Ectodermal cell (in vitro differentiated cells): ENCODE data around the gene SPIN1.

ENCODE experiments used
- H3K27ac ChIP-seq: 2 replicates; pipeline ENCODE4 v1.7.0; 2013; ENCODE audit warnings: mild to moderate bottlenecking, low read depth, low read length; ENCODE audit not compliant: insufficient read depth, poor library complexity, severe bottlenecking
- H3K27me3 ChIP-seq: 2 replicates; pipeline ENCODE4 v1.7.0; 2013; ENCODE audit warnings: mild to moderate bottlenecking, low read length; ENCODE audit not compliant: insufficient read depth, control insufficient read depth, poor library complexity, severe bottlenecking
- H3K36me3 ChIP-seq: one replicate; pipeline ENCODE4 v1.7.0; 2013; ENCODE audit warnings: low read length; ENCODE audit not compliant: control insufficient read depth, insufficient read depth
- H3K4me1 ChIP-seq: one replicate; pipeline ENCODE4 v1.7.0; 2013; ENCODE audit warnings: low read length; ENCODE audit not compliant: control insufficient read depth, insufficient read depth
- H3K4me3 ChIP-seq: 2 replicates; pipeline ENCODE4 v1.7.0; 2013; ENCODE audit warnings: low read depth, low read length, control low read depth; ENCODE audit not compliant: insufficient read depth
- H3K9me3 ChIP-seq: 2 replicates; pipeline ENCODE4 v1.7.0; 2013; ENCODE audit warnings: mild to moderate bottlenecking, low read length, moderate library complexity; ENCODE audit not compliant: control insufficient read depth
- WGBS, 2 experiments: methylation state at CpG; one replicate each; pipeline ENCODE4 v1.1.7; 2013; ENCODE audit warnings: missing lambda C conversion rate in 2 of 2; 5-methylcytosine and 5-hydroxymethylcytosine counted together

SPIN1 gene

GRCh38 chr9:88488166-88488565 is 99.9 kb downstream of the SPIN1 start:
- Histone ChIP-seq H3K27ac (no peak overlapping the region), H3K27me3 (no peaks in the 10 kb centered on the region), H3K36me3 (no peaks in the 10 kb centered on the region), H3K9me3 (no peaks in the 10 kb centered on the region), H3K4me3 (no peak overlapping the region), H3K4me1 (no peaks in the 10 kb centered on the region)
- 90 to 94% methylated on average over 4 of the region's 4 CpGs for WGBS, 2 experiments

DNA sequence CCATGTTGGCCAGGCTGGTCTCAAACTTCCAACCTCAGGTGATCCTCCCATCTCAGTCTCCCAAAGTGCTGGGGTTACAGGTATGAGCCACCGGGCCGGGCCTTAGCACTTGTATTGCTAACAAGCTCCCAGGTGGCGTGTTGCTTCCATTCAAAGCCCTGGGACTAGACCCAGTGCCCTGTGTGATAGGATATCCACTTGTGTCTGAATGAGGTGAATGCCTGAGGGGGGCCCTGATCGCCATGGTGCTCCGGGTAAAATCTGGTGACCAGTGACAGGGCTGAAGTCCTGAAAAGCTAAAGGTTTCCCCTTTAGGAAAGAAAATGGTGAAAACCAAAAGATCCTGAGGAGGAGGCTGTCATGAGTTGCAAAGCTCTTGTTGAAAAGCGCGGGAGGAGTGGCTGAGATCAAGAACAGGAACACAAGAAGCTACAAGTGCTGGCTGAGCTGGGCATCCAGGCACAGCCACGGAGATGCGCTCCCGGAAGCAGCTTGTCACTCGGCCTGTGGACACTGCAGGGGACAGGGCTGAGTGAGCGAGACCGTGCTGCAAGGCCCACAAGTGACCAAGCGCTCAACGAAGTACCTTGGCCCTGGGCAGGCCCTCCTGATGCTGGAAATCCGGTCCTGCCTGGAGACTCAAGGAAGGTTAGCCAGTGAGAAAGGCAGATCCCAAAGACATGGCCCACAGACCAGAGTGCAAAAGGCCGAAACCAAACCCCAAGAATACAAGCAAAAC is 106.9 kb downstream of the SPIN1 start:
- Histone ChIP-seq H3K9me3 (no peaks in the 10 kb centered on the region), H3K27me3 (no peaks in the 10 kb centered on the region), H3K36me3 (no peaks in the 10 kb centered on the region), H3K4me1 (no peaks in the 10 kb centered on the region), H3K27ac (no peak overlapping the region), H3K4me3 (no peak overlapping the region)
- whole genome bisulfite sequencing, 2 experiments: 90% methylated on average over 17 of the region's 17 CpGs

DNA sequence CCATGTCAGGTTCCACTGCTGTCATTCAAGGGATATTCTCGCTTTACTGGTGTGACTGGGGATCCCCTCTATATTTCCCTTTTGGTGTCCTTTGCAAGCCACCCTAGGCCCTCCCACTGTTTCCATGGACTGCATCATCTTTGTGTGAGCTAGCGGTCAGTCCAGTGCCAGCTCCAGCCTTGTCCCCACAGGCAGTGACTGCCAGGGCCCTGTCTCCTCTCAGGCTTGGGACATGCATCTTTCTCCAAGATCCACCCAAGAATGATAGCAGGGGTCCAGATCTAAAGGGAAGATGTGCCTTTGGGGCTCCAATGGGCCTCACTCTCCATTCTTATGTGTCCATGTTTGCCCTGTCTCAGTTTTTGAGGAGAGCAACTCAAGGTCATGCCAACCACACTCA is 109.0 kb downstream of the SPIN1 start:
- Histone ChIP-seq H3K4me3 (no peak overlapping the region), H3K27ac (no peak overlapping the region), H3K4me1 (no peaks in the 10 kb centered on the region), H3K27me3 (no peaks in the 10 kb centered on the region), H3K9me3 (no peaks in the 10 kb centered on the region), H3K36me3 (no peaks in the 10 kb centered on the region)
- 95 to 96% methylated on average over 2 of the region's 2 CpGs for WGBS, 2 experiments

DNA sequence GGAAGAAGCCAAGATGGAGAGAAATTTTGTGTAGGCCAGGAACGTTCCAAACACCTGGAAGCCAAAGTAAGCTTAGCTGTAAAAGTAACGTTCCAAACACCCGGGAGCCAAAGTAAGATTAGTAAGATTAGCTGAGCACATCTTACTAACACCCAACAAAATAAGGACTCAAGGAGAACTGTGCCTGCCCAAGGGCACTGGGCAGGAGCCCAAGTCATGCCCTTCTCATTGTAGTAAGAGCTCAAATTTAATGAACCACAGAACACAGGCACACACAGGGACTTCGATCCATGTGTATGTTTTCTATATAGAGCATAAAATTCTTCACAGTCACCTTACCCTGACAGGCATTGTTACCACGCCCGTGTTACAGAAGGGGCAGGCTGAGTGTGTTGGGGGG is 110.6 kb downstream of the SPIN1 start:
- H3K27ac ChIP-seq: no peak overlapping the region
- no peaks in the 10 kb centered on the region for H3K4me1 ChIP-seq
- H3K27me3 ChIP-seq: no peaks in the 10 kb centered on the region
- no peaks in the 10 kb centered on the region for H3K9me3 ChIP-seq
- no peak overlapping the region for H3K4me3 ChIP-seq
- no peaks in the 10 kb centered on the region for H3K36me3 ChIP-seq
- 92 to 97% methylated on average over 5 to 6 of the region's 6 CpGs for WGBS, 2 experiments

GRCh38 chr9:88501086-88501485 is 112.8 kb downstream of the SPIN1 start:
- Histone ChIP-seq H3K9me3 (no peaks in the 10 kb centered on the region), H3K27ac (no peak overlapping the region), H3K4me3 (no peak overlapping the region), H3K36me3 (no peaks in the 10 kb centered on the region), H3K27me3 (no peaks in the 10 kb centered on the region), H3K4me1 (no peaks in the 10 kb centered on the region)
- 90 to 93% methylated on average over 4 to 5 of the region's 5 CpGs for WGBS, 2 experiments

DNA sequence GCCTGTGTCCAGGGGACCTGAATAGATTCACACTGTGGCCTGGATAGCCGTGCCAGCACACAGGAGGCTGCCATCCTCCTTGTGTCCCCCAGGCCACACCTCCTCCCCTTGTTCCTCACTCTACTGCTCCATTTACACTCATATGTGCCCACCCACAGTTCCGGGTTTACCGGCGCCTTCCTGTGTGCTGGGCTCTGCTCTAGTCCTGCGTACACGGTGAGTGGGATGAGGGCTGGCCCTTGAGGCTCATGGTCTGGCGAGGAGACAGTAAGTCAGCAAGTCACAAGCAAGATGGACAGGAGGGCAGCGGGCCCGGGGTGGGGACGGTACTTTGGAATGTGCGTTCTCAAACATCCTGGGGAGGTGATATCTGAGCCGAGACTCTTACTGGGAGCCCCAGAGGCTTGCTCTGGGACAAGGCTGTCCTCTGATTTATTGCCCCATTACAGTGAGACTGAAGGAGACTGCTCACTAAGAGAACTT is 114.3 kb downstream of the SPIN1 start:
- H3K27me3 ChIP-seq: no peaks in the 10 kb centered on the region
- H3K36me3 ChIP-seq: no peaks in the 10 kb centered on the region
- no peaks in the 10 kb centered on the region for H3K4me1 ChIP-seq
- H3K9me3 ChIP-seq: no peaks in the 10 kb centered on the region
- WGBS, 2 experiments: 77% methylated on average over 12 of the region's 12 CpGs
- no peak overlapping the region for H3K4me3 ChIP-seq
- H3K27ac ChIP-seq: no peak overlapping the region

- no peak overlapping the region for H3K27ac ChIP-seq
- no peaks in the 10 kb centered on the region for H3K36me3 ChIP-seq
- no peak overlapping the region for H3K4me3 ChIP-seq
- H3K4me1 ChIP-seq: no peaks in the 10 kb centered on the region
- H3K9me3 ChIP-seq: no peaks in the 10 kb centered on the region
- WGBS, 2 experiments: 90 to 92% methylated on average over 18 of the region's 18 CpGs
- H3K27me3 ChIP-seq: no peaks in the 10 kb centered on the region
Measured at GRCh38 chr9:88503081-88503844, 115.0 kb downstream of the SPIN1 start.

DNA sequence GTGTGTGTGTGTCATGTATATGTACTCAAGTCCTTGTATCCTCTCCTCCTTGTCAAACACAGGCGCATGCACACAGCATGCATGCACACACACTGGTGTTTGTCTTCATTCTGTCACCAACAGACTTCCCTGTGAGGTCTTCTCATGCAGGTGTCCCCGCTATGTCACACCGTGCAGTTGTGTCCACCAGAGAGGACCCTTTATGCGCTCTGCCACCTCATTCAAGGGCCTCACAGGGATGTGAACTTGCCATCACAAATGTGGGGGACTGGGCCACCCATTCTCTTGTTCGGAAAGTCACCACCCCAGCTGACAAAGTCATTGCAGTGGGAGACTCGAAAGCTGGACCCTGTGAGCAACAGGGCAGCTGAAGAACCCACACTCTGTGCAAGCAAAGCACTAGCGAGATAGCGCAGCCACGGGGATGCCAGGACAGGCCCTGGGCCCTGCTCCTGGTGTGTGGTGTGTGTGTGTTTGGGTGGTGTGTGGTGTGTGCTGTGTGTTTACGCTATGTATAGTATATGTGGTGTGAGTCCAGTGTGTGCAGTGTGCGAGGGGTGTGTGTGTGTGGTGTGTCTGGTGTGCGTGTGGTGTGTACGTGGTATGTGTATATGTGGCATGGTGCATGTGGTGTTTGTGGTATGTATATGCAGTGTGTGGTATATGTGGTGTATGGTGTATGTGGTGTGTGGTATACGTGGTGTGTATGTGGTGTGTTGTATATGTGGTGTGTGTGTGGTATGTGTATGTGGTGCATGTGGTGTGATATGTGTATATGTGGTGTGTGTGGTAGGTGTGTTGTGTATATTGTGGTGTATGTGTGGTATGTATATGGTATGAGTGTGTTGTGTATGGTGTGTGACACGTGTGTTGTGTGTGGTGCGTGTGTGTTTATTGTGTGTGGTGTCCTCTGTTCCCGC is 115.9 kb downstream of the SPIN1 start:
- H3K36me3 ChIP-seq: no peaks in the 10 kb centered on the region
- H3K27me3 ChIP-seq: no peaks in the 10 kb centered on the region
- WGBS, 2 experiments: 93 to 96% methylated on average over 17 of the region's 17 CpGs
- H3K4me3 ChIP-seq: no peak overlapping the region
- H3K9me3 ChIP-seq: no peaks in the 10 kb centered on the region
- H3K27ac ChIP-seq: no peak overlapping the region
- no peaks in the 10 kb centered on the region for H3K4me1 ChIP-seq

- Histone ChIP-seq H3K9me3 (no peaks in the 10 kb centered on the region), H3K36me3 (no peaks in the 10 kb centered on the region), H3K4me1 (no peaks in the 10 kb centered on the region), H3K4me3 (no peak overlapping the region), H3K27me3 (no peaks in the 10 kb centered on the region), H3K27ac (no peak overlapping the region)
- 100% methylated on average over 2 of the region's 2 CpGs; no CpG with 5 or more reads in 1 of the 2 experiments for WGBS, 2 experiments
Measured at GRCh38 chr9:88508326-88508725, 120.1 kb downstream of the SPIN1 start.

- Histone ChIP-seq H3K27me3 (no peaks in the 10 kb centered on the region), H3K27ac (no peak overlapping the region), H3K9me3 (no peaks in the 10 kb centered on the region), H3K4me3 (no peak overlapping the region), H3K36me3 (no peaks in the 10 kb centered on the region), H3K4me1 (no peaks in the 10 kb centered on the region)
- 82% methylated on average over 4 of the region's 4 CpGs for WGBS, 2 experiments
Measured at GRCh38 chr9:88511906-88512305, 123.7 kb downstream of the SPIN1 start.
